Tibial nerve (tissue), 4 donors: ENCODE results near the gene SOWAHD. TPM values are rescaled to one million over a fixed set of nuclear protein-coding genes. Genes with fewer than 3 reads are reported as not detected.

Source experiments
- DNase-seq, 2 donors: peaks; one replicate each; pipeline ENCODE4 v3.0.0-alpha.2; 2019; ENCODE audit warnings: low spot score in 2 of 2
- H3K27ac ChIP-seq, 4 donors: fragments of 200-600 bp; sonication (generic) in 3 of 4; one replicate each; pipeline ENCODE4 v1.5.1; 2017 to 2019; ENCODE audit warnings: mild to moderate bottlenecking in 1 of 4
- H3K27me3 ChIP-seq, 2 donors: fragments of 200-600 bp; sonication (generic) in 1 of 2; one replicate each; pipeline versions ENCODE4 v1.5.1 to v1.6.0; 2017 to 2019
- H3K36me3 ChIP-seq, 3 donors: fragments of 200-600 bp; sonication (generic); one replicate each; pipeline ENCODE4 v1.5.1; 2018 to 2019
- H3K4me1 ChIP-seq, 4 donors: fragments of 200-600 bp; sonication (generic) in 3 of 4; one replicate each; pipeline ENCODE4 v1.5.1; 2017 to 2019
- H3K4me3 ChIP-seq, 4 donors: fragments of 200-600 bp; sonication (generic) in 3 of 4; one replicate each; pipeline ENCODE4 v1.5.1; 2017 to 2019; ENCODE audit warnings: mild to moderate bottlenecking in 1 of 4, moderate library complexity in 1 of 4
- H3K9me3 ChIP-seq, 4 donors: fragments of 200-600 bp; sonication (generic) in 3 of 4; one replicate each; pipeline ENCODE4 v1.5.1; 2017 to 2019
- CTCF ChIP-seq, 5 experiments: fragments of 200-600 bp in 3 of 5; fragments of 450-650 bp in 2 of 5; sonication (generic) in 3 of 5; IDR thresholded peaks; one replicate each; pipeline ENCODE4 v1.5.1; 2016 to 2019; ENCODE audit warnings: antibody characterized with exemption in 5 of 5, mild to moderate bottlenecking in 3 of 5, moderate library complexity in 2 of 5
- EP300 ChIP-seq, 2 donors: sonication (generic); formaldehyde crosslinking; IDR thresholded peaks; one replicate each; pipeline ENCODE4 v1.6.1; 2017; ENCODE audit warnings: antibody characterized with exemption in 2 of 2, mild to moderate bottlenecking in 1 of 2
- POLR2A ChIP-seq, 2 donors: fragments of 450-650 bp; IDR thresholded peaks; one replicate each; pipeline ENCODE4 v1.6.1; 2017; ENCODE audit warnings: antibody characterized with exemption in 2 of 2, mild to moderate bottlenecking in 2 of 2, moderate library complexity in 2 of 2
- WGBS, 2 donors: methylation state at CpG; one replicate each; pipeline ENCODE4 v1.1.5; 2018; 5-methylcytosine and 5-hydroxymethylcytosine counted together
- total RNA-seq, 4 donors: library from RNA; depleted of rRNA; stranded (reverse); fragments of >200 nt; gene quantifications; one replicate each; pipeline ENCODE4 v1.1.0, GENCODE V29; 2016

SOWAHD gene
- total RNA-seq, 4 donors from 2014 or later = 1.1 TPM; not detected in 3

DNA sequence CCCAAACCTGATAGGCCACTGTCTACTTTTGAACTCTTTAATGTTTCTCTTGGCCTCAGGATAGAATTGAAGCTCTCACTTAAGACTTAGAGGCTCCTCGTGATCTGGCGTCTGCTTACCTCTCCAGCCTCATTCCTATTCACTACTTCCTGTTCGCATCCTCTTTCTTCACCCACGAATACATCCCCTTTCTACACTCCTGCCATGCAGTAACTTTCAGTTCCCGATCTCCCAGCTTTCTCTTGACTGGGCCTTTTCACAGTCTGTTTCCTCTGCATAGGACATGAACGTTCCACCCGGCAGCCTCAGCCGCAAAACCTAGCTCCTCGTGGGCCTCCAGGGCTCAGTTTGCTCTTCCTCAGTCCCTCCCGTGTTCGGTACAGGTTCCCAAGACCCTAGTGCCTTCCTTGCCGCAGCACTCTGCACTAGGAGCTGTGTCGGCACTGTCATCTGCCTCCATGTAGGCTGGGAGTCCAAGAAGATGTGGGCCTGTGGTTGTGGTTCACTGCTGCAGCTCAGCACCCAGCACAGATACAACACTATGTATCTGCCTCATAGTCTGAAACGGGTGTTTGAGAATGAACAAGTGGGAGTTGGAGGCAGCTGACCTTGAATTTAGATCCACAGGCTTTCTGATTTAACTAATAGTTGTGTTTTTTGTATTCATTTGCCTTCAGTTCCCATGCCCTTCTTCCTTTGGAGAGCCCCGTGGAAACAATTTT is 17.3 kb downstream of the SOWAHD start:
- no peak for DNase-seq
- H3K36me3 ChIP-seq = peaks cover 0 to 5% (median 0%) of the 10 kb centered on the region in 3 donors
- no peak overlapping the region for H3K27ac ChIP-seq
- H3K9me3 ChIP-seq = no peaks in the 10 kb centered on the region
- H3K27me3 ChIP-seq = no peaks in the 10 kb centered on the region
- H3K4me1 ChIP-seq = no peaks in the 10 kb centered on the region
- WGBS, 2 donors = 80 to 82% methylated on average over 15 of the region's 15 CpGs
- H3K4me3 ChIP-seq = no peak overlapping the region
- no peak for TF ChIP-seq CTCF (IDR thresholded peaks at IDR 0.05)
- TF ChIP-seq EP300 (IDR thresholded peaks at IDR 0.05) = peak in 1 of 2 donors; percentile 18

DNA sequence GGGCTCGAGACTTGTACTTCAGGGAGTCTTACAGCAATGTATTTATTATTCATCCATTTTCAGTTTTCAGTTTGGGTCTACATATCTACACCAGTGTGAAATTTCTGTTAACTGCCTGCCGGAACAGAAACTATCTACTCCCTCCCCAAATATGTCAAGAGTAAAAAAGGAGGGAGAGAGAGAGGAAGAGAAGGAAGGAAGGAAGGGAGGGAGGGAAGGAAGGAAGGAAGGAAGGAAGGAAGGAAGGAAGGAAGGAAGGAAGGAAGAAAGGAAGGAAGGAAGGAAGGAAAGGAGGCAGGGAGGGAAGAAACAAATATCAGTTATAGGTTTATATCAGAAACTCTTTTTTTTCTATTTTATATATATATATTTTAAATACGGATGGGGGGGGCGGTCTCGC is 20.4 kb downstream of the SOWAHD start:
- no peaks in the 10 kb centered on the region for H3K4me1 ChIP-seq
- H3K27me3 ChIP-seq = no peaks in the 10 kb centered on the region
- H3K36me3 ChIP-seq = peaks cover 0 to 32% (median 0%) of the 10 kb centered on the region in 3 donors
- no peak overlapping the region for H3K27ac ChIP-seq
- H3K4me3 ChIP-seq = no peak overlapping the region
- WGBS, 2 donors = 80 to 86% methylated on average over 5 of the region's 5 CpGs
- no peak for TF ChIP-seq POLR2A (IDR thresholded peaks at IDR 0.05)
- no peaks in the 10 kb centered on the region for H3K9me3 ChIP-seq
- no peak for DNase-seq

GRCh38 chrX:119783026-119783425 is 24.6 kb downstream of the SOWAHD start:
- peaks cover 0 to 54% (median 0%) of the 10 kb centered on the region in 3 donors for H3K36me3 ChIP-seq
- no peaks in the 10 kb centered on the region for H3K9me3 ChIP-seq
- 73 to 92% methylated on average over 1 to 5 of the region's 5 CpGs for WGBS, 2 donors
- no peak for TF ChIP-seq EP300 (IDR thresholded peaks at IDR 0.05)
- no peak for TF ChIP-seq CTCF (IDR thresholded peaks at IDR 0.05)
- H3K4me3 ChIP-seq = no peak overlapping the region
- no peak for DNase-seq
- no peaks in the 10 kb centered on the region for H3K27me3 ChIP-seq
- H3K4me1 ChIP-seq = peaks cover 0 to 3% (median 0%) of the 10 kb centered on the region in 4 donors
- no peak overlapping the region for H3K27ac ChIP-seq

- Histone ChIP-seq H3K27me3 (no peaks in the 10 kb centered on the region), H3K9me3 (no peaks in the 10 kb centered on the region), H3K4me1 (peaks cover 0 to 17% (median 3%) of the 10 kb centered on the region in 4 donors), H3K36me3 (peaks cover 0 to 58% (median 0%) of the 10 kb centered on the region in 3 donors), H3K27ac (no peak overlapping the region), H3K4me3 (no peak overlapping the region)
- no peak for DNase-seq
- 66 to 80% methylated on average over 6 to 14 of the region's 14 CpGs for WGBS, 2 donors
- peak in 4 of 5 experiments; percentile 10 to 21 (median 12) for TF ChIP-seq CTCF (IDR thresholded peaks at IDR 0.05)
- TF ChIP-seq POLR2A (IDR thresholded peaks at IDR 0.05) = no peak
- TF ChIP-seq EP300 (IDR thresholded peaks at IDR 0.05) = no peak
Measured at GRCh38 chrX:119784747-119785446, 26.5 kb downstream of the SOWAHD start.

DNA sequence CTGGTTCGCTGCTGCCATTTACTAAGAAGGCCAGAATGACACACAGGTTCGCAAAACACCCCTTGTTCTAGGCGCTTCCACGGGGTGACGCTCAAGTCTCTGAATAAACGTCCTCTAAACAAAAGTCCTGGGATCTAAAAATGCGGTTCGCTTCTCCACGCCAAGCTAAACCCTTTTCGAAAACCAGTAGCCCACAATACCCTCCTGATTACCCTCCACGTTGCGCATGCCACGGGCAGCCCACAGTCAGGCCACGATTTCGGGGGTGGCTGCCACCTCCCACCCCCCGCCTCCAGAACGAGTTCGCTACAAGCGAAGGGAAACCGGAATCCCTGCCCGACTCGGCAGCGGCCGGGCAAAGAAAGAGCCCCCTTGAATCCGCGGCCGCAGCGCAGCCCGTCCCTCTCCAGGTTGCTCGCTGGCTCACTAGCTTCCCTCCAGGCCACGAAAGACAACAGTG is 32.6 kb downstream of the SOWAHD start:
- H3K9me3 ChIP-seq = no peaks in the 10 kb centered on the region
- H3K27me3 ChIP-seq = no peaks in the 10 kb centered on the region
- peak overlapping the region; percentile 62 to 80 (median 72) for H3K4me3 ChIP-seq
- DNase-seq = peak in 1 of 2 donors; percentile 13
- H3K27ac ChIP-seq = peak overlapping the region; percentile 92 to 95 (median 92)
- 0 to 37% methylated on average over 9 to 25 of the region's 31 CpGs for WGBS, 2 donors
- peak in 1 of 5 experiments; percentile 12 for TF ChIP-seq CTCF (IDR thresholded peaks at IDR 0.05)
- TF ChIP-seq POLR2A (IDR thresholded peaks at IDR 0.05) = no peak
- H3K36me3 ChIP-seq = peaks cover 0 to 10% (median 0%) of the 10 kb centered on the region in 3 donors
- H3K4me1 ChIP-seq = peaks cover 0 to 28% (median 3%) of the 10 kb centered on the region in 4 donors
